PC-3 (cell line): ENCODE measurements around the gene MCF2L2. TPM values are rescaled to one million over a fixed set of nuclear protein-coding genes. Genes with fewer than 3 reads are reported as not detected.
"Not testable (repeated sequence)": the region's sequence is repeated elsewhere in the genome, so short reads cannot be mapped to it uniquely, and the experiment has no call there.

Experiments
- ATAC-seq: fragments of 200-7000 bp; cut with Tn5 transposase; 2 replicates; pipeline ENCODE4 v1.9.1; 2020; ENCODE audit warnings: mild to moderate bottlenecking, moderate library complexity
- BruUV-seq: library from RNA; stranded (reverse); fragments of 400-500 nt; replicated peaks from 2 replicates; lab custom pipeline; 2021; lab: Mats Ljungman, UMichigan
- CTCF ChIA-PET: fragments of 300-600 bp; sonication (Branson Sonifier 250); formaldehyde crosslinking; loops from one replicate; lab custom pipeline; 2022; ENCODE audit warnings: antibody characterized with exemption; lab: Charles Lee
- POLR2A ChIA-PET: fragments of 300-600 bp; sonication (Branson Sonifier 250); formaldehyde crosslinking; loops from one replicate; lab custom pipeline; 2022; ENCODE audit warnings: antibody characterized with exemption; ENCODE audit not compliant: unreplicated experiment; lab: Charles Lee
- DNase-seq: peaks from one replicate; pipeline ENCODE4 v3.0.0-alpha.2; 2015
- H2AFZ ChIP-seq: fragments of 300-600 bp; sonication (generic); 2 replicates; pipeline ENCODE4 v1.6.0; 2016; ENCODE audit warnings: antibody characterized with exemption, low read length
- H3F3A ChIP-seq: fragments of 300-600 bp; sonication (generic); one replicate; pipeline ENCODE4 v1.6.0; 2017; ENCODE audit warnings: antibody characterized with exemption, low read length, control low read depth, mild to moderate bottlenecking; ENCODE audit not compliant: unreplicated experiment
- H3K27ac ChIP-seq: fragments of 300-600 bp; sonication (generic); 2 replicates; pipeline ENCODE4 v1.5.1; 2016; ENCODE audit warnings: mild to moderate bottlenecking, low read length
- H3K27me3 ChIP-seq: fragments of 300-600 bp; sonication (generic); 2 replicates; pipeline ENCODE4 v1.6.1; 2016; ENCODE audit warnings: low read length, mixed read lengths
- H3K36me3 ChIP-seq: fragments of 300-600 bp; sonication (generic); 2 replicates; pipeline ENCODE4 v1.6.1; 2016; ENCODE audit warnings: low read depth, mixed run types, low read length, mixed read lengths
- H3K4me1 ChIP-seq: fragments of 300-600 bp; sonication (generic); 2 replicates; pipeline ENCODE4 v1.5.1; 2016; ENCODE audit warnings: low read length; ENCODE audit not compliant: insufficient read depth
- H3K4me2 ChIP-seq: fragments of 300-600 bp; sonication (generic); 2 replicates; pipeline ENCODE4 v1.6.0; 2016; ENCODE audit warnings: low read length
- H3K4me3 ChIP-seq: fragments of 300-600 bp; sonication (generic); 2 replicates; pipeline ENCODE4 v1.5.1; 2016; ENCODE audit warnings: mild to moderate bottlenecking, low read length, mixed read lengths
- H3K79me2 ChIP-seq: fragments of 300-600 bp; sonication (generic); 2 replicates; pipeline ENCODE4 v1.6.1; 2017; ENCODE audit warnings: low read length, mixed read lengths
- H3K9ac ChIP-seq: fragments of 300-600 bp; sonication (generic); 2 replicates; pipeline ENCODE4 v1.6.0; 2016; ENCODE audit warnings: mild to moderate bottlenecking, low read length
- H3K9me2 ChIP-seq: fragments of 300-600 bp; sonication (generic); replicated peaks from 2 replicates; pipeline ENCODE4 v1.6.1; 2016; ENCODE audit warnings: mixed run types, low read length, mixed read lengths
- H3K9me3 ChIP-seq: fragments of 300-600 bp; sonication (generic); 2 replicates; pipeline ENCODE4 v1.6.1; 2016; ENCODE audit warnings: low read length, mixed read lengths
- H4K20me1 ChIP-seq: fragments of 300-600 bp; sonication (generic); 2 replicates; pipeline ENCODE4 v1.6.1; 2016; ENCODE audit warnings: low read length, mixed read lengths
- EZH2 ChIP-seq: fragments of 300-600 bp; sonication (generic); IDR thresholded peaks from one replicate; pipeline ENCODE4 v1.6.1; 2017; ENCODE audit warnings: antibody characterized with exemption, mild to moderate bottlenecking, low read length; ENCODE audit not compliant: unreplicated experiment
- EZH2phosphoT487 ChIP-seq: fragments of 300-600 bp; sonication (generic); IDR thresholded peaks from 2 replicates; pipeline ENCODE4 v1.6.1; 2018; ENCODE audit warnings: mild to moderate bottlenecking, antibody characterized with exemption, low read length, borderline replicate concordance
- intact Hi-C: fragments of 100-400 bp; cut with micrococcal nuclease; formaldehyde crosslinking; loops from 2 replicates; pipeline ENCODE4 v1.9.0; 2023
- total RNA-seq: library from RNA; depleted of rRNA; stranded (reverse); fragments of >200 nt; gene quantifications from 2 replicates; pipeline ENCODE4 v1.2.3, GENCODE V29; 2014
- TF ChIP-seq, protein P1 (sequence below): fragments of 300-600 bp; sonication (generic); conservative IDR thresholded peaks from 2 replicates; pipeline ENCODE4 v1.5.1; 2017; ENCODE audit warnings: antibody characterized with exemption, low read depth, mild to moderate bottlenecking, low read length

MCF2L2 gene
- total RNA-seq, 1 experiment from 2014 or later: 3.6 TPM

DNA sequence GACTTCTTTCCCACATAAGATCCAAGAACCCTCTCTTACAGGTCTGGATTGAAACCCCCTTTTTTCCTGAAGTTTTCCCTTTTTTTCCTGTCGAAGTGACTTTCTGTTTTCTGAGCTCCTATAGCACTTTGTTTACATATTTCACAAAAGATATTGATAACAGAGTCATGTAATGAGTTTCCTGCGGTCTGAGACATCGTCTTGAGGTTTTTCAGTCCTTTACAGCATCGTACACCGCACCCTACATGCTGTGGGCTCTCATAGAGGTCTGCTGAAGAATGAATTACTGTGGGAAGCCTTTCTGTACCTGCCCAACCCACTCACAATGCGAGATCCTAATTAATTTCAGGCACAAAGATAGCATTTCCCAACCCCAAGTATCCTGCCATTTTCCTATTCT is 53.1 kb downstream of the MCF2L2 start:
- no peaks in the 10 kb centered on the region for H3K79me2 ChIP-seq
- ATAC-seq (no peak), DNase-seq (no peak)
- H4K20me1 ChIP-seq: no peaks in the 10 kb centered on the region
- H3K27ac ChIP-seq: no peak overlapping the region
- H3K4me3 ChIP-seq: no peak overlapping the region
- H3K4me1 ChIP-seq: peaks cover 59% of the 10 kb centered on the region
- peaks cover 2% of the 10 kb centered on the region for H3F3A ChIP-seq
- BruUV-seq: no TSS peak
- CTCF ChIA-PET: interaction anchor here (0.7 kb wide), 1 partner anchor 191 kb away, joined by 9 read pairs; no protein-coding TSS in a partner anchor
- POLR2A ChIA-PET: no interaction called here
- no peaks in the 10 kb centered on the region for H3K9me3 ChIP-seq
- intact Hi-C loops: no loop called here
- TF ChIP-seq EZH2 (no peak), EZH2phosphoT487 (no peak)
- TF ChIP-seq, protein P1, sequence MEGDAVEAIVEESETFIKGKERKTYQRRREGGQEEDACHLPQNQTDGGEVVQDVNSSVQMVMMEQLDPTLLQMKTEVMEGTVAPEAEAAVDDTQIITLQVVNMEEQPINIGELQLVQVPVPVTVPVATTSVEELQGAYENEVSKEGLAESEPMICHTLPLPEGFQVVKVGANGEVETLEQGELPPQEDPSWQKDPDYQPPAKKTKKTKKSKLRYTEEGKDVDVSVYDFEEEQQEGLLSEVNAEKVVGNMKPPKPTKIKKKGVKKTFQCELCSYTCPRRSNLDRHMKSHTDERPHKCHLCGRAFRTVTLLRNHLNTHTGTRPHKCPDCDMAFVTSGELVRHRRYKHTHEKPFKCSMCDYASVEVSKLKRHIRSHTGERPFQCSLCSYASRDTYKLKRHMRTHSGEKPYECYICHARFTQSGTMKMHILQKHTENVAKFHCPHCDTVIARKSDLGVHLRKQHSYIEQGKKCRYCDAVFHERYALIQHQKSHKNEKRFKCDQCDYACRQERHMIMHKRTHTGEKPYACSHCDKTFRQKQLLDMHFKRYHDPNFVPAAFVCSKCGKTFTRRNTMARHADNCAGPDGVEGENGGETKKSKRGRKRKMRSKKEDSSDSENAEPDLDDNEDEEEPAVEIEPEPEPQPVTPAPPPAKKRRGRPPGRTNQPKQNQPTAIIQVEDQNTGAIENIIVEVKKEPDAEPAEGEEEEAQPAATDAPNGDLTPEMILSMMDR: no peak
- no peak overlapping the region for H3K4me2 ChIP-seq
- no peaks in the 10 kb centered on the region for H3K9me2 ChIP-seq
- H2AFZ ChIP-seq: no peak overlapping the region
- H3K27me3 ChIP-seq: no peaks in the 10 kb centered on the region
- no peak overlapping the region for H3K9ac ChIP-seq
- no peaks in the 10 kb centered on the region for H3K36me3 ChIP-seq

DNA sequence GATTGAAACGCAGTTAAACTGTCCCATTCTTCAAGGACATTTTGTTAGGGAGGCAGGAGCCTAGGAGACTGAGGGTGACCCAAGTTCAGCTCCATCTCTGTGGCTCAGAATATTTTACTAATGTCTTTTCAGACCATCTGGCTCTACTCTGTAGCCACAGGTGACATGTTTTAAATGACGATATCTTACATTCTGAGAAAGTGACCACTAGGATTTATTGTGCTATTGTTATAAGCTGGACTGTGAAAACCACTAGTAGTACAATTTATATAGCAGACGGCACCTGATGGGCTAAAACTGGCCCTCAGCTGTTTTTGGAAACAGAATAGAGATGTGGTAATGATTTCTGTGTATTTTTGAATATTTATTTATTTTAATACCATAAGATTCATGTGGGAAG is 55.5 kb downstream of the MCF2L2 start:
- POLR2A ChIA-PET: no interaction called here
- Histone ChIP-seq H3K27ac (peak overlapping the region; percentile 96; the same call in 1 of the 2 replicates), H3K4me2 (no peak overlapping the region), H3K9me2 (no peaks in the 10 kb centered on the region), H3K9me3 (no peaks in the 10 kb centered on the region), H3K27me3 (no peaks in the 10 kb centered on the region), H3K36me3 (no peaks in the 10 kb centered on the region), H3K4me1 (peaks cover 60% of the 10 kb centered on the region), H2AFZ (no peak overlapping the region), H3K4me3 (no peak overlapping the region), H3F3A (peaks cover 8% of the 10 kb centered on the region), H4K20me1 (no peaks in the 10 kb centered on the region), H3K79me2 (no peaks in the 10 kb centered on the region), H3K9ac (no peak overlapping the region; the same call in 1 of the 2 replicates)
- CTCF ChIA-PET: no interaction called here
- no TSS peak for BruUV-seq
- intact Hi-C loops: no loop called here
- TF ChIP-seq EZH2phosphoT487 (no peak), EZH2 (no peak)
- TF ChIP-seq, protein P1: no peak
- ATAC-seq (no peak), DNase-seq (no peak)

DNA sequence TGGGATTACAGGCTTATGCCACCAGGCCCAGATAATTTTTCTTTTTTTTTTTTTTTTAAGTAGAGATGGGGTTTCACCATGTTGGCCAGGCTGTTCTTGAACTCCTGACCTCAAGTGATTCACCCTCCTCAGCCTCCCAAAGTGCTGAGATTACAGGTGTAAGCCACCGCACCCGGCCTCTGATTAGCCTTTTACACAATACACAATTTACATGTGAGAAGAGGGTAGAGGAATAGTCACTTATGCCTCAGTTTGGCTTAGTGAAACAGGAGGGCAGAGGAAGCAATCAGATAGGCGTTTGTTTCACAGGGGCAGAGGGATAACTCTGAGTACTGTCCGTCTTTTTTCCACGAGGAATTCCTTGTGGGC is 56.8 kb downstream of the MCF2L2 start:
- Histone ChIP-seq H3K27ac (peak overlapping the region; percentile 96), H3K9ac (peak overlapping the region; percentile 78), H3K4me2 (peak overlapping the region; percentile 86), H3K4me3 (peak overlapping the region; percentile 20; the same call in 1 of the 2 replicates), H3K4me1 (peaks cover 47% of the 10 kb centered on the region)
- DNase-seq: peak; percentile 31
- TSS peak; percentile 75 for BruUV-seq
- not testable (repeated sequence) for H4K20me1 ChIP-seq, H3F3A ChIP-seq, ATAC-seq, H3K27me3 ChIP-seq, H3K79me2 ChIP-seq, H3K9me3 ChIP-seq, H3K36me3 ChIP-seq, H3K9me2 ChIP-seq, H2AFZ ChIP-seq
- intact Hi-C loops: loop anchor here (1.0 kb wide), 1 partner anchor 47 kb away; no protein-coding TSS in a partner anchor
- CTCF ChIA-PET: interaction anchor here (0.6 to 1.5 kb wide), 3 partner anchors 86 to 119 kb away, joined by 3 to 12 read pairs (median 3); no protein-coding TSS in a partner anchor
- POLR2A ChIA-PET: interaction anchor here (0.5 to 1.0 kb wide), 5 partner anchors 80 to 1051 kb away, joined by 5 to 14 read pairs (median 12); no protein-coding TSS in a partner anchor
